NCI-H1694 treated with DMSO at 0.1 percent for 48 hours (cell line): ENCODE results near the gene CFAP54.
A peak's percentile ranks its signal among the peaks of the same experiment; 100 is the strongest.
"Not testable (repeated sequence)": the region's sequence is repeated elsewhere in the genome, so short reads cannot be mapped to it uniquely, and the experiment has no call there.

Experiments
- DNase-seq: peaks from one replicate; lab custom pipeline; 2025; lab: John Stamatoyannopoulos, UW

Gene CFAP54

GRCh38 chr12:96473394-96474093 is 15.8 kb upstream of the CFAP54 start:
- no peak for DNase-seq

DNA sequence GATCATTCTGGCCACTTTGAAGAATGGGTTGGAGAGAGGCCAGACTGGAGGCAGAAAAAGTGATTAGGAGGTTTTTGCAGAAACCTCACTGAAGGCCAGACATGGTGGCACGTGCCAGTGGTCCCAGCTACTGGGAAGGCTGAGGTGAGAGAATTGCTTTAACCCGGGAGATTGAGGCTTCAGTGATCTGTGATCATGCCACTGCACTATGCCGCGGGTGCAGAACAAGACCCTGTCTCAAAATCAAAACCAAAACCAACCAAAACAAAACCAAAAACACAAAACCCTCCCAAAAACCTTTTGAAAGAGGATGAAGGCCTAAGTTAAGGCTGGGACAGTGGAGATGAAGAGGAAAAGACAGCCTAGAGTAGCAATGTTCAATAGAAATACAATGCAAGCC is 15.2 kb upstream of the CFAP54 start:
- DNase-seq = no peak

DNA sequence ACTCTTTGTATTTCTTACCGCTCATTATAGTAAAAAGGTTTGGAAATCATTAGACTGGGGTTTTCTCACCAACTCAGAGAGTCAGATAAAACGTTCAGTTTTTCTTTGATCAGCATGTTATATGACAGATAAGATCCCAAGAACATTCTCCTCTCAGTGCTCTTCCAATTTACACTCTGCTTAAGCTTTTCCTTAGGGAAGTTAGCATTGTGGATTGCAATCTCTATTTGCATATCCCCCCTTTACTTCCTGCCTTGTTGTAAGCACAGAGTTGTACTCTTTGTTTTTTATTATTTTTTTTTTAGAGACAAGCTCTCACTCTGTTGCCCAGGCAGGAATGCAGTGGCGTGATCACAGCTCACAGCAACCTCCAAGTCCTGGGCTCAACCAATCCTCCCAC is 11.4 kb upstream of the CFAP54 start:
- DNase-seq = no peak

DNA sequence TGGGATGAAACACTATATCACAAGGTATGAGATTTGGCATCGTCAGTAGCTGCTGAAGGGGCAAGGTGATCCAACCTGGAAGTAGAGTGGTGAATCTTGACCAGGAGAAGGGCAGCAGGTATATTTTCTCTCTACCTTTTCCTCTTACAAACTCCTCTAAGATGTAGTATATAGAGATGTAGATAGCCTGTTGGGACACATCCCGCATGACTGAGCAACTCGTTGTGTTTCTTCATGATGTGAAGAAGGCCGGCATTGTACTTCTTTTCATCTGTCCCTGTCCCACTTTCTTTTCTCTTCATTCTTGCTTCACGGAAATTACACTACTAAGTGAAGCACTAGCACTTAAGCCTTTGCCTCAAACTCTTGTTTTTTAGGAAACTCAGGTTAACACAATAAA is 7.3 kb upstream of the CFAP54 start:
- no peak for DNase-seq

DNA sequence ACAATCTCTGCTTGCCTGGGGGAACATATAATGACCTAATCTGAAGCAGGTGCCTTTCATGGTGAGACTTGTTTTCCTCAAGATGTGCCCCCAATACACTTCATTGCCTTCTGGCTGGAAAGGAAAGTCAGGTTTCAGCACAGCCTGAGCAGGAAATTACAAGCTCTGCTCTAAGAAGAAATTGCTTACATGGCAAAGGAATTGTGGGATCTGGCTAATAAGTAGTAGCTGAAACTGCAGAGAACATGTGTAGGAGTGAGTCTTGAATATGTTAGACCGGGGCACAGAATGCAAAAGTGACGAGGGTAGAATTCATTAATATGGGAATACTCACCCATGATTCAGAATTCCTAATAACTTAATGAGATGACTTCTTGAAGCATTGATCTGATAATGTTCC is 6.3 kb upstream of the CFAP54 start:
- no peak for DNase-seq

DNA sequence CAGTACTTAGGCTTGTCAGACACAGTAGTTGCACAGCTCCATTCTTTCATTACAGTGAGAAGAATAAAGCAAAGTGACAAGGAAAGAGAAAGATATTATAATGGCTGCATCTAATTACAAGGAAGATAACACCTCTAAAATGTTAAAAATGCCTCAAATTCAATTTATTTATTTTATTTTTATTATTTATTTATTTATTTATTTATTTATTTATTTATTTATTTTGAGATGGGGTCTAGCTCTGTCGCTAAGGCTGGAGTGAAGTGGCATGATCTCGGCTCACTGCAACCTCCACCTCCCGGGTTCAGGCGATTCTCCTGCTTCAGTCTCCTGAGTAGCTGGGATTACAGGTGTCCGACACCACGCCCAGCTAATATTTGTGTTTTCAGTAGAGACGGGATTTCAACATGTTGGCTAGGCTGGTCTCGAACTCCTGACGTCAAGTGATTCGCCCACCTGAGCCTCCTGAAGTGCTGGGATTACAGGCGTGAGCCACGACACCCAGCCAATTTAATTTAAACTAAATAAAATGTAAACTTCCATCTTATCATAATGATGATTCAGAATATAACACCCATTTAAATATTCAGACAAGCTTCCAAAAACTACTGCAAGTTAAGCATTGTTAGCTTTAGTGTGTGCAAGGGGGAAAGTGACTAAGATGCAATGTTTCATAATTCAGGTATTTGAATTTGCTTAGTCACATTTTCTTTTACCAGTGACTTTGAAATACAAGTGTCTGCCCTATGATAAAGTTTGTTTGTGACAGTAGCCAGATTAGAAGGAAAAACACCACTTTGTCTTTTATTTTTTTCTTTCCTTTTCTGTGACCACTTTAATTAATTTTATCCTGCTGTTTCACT is 2.4 kb upstream of the CFAP54 start:
- no peak for DNase-seq

- DNase-seq = no peak
These were observed 1.7 kb upstream of the CFAP54 start for GRCh38 chr12:96487634-96488033.

DNA sequence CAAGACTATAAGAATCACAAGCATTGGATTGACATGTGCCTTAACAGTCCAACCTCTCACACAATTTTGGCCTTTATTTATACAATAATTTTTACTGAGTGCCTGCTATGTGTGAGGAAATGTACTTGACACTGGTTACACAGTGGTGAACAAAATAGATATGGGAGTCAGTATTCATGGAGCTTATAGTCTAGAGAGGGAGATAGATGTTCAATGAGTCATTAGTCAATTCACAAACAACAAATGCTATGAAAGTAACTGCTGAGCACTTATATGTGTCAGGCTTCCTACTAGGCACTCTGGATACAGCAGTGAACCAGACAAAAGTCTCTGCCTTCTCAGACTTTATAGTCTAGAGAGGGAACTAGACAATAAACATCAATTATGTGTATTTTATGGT is 3.7 kb downstream of the CFAP54 start:
- no peak for DNase-seq

- DNase-seq = not testable (repeated sequence)
These were observed 4.8 kb downstream of the CFAP54 start for GRCh38 chr12:96494154-96494553.

GRCh38 chr12:96495155-96495554 is 5.8 kb downstream of the CFAP54 start:
- no peak for DNase-seq

DNA sequence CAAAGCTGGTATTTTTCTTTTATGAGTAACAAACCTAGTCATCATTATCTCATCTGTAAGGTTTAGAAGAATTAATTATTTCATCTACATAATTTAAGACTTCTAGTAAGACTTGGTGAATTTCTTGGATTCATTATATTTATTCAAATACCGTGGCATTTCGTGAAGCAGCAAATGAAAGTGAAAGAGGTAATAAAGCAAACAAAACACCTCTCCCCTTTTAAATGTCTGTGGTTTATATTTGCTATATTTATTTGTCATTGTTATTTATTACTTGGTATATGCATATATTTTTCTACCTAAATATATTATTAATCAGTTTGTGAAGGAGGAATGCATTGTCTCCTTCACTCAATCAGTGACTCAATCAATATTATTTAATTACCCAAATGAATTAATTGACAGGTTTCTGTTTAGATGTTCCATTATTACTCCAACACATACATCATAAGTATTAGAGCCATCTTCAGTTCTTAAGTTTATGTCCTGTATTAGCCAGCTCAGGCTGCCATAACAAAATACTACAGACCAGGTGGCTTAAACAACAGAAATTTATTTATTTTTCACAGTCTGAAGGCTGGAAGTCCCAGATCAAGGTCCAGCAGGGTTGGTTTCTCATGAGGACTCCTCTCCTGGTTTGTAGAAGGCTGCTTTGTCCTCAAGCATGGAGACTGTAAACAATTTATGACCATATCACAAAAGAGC is 6.6 kb downstream of the CFAP54 start:
- DNase-seq = no peak

DNA sequence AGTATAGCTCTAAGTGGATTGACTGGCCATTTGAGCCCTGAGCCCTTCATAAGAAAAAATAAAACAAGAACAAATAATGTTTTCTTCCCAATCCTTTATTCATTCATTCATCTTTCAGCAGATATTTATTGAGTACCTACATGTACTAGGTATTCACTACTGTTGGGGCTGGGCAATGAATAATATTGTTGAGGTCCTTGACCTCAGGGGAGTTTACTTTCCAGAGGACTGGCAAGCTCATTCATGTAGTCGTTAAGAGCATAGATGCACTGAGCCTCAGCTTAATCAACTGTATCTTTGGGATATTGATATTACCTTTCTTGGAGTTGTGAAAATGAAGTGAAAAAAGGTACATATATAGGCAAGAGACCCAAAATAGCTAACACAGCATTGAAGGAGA is 7.6 kb downstream of the CFAP54 start:
- no peak for DNase-seq

DNA sequence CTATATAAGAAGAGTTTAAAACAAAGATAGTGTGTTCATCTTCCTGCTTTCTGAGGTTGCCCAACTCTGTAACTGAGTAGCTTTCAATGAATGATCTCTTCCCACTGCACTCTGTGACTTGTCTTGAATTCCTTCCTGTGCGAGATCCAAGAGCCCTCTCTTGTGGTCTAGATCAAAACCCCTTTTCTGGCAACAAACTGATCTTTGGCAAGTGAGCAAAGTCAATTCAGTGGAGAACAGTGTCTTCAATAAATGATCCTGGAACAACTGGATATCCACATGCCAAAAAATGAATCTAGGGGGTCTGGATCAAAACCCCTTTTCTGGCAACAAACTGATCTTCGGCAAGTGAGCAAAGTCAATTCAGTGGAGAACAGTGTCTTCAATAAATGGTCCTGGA is 8.5 kb downstream of the CFAP54 start:
- DNase-seq = no peak

GRCh38 chr12:96500693-96501092 is 11.3 kb downstream of the CFAP54 start:
- peak; percentile 27 for DNase-seq

- DNase-seq = no peak
These were observed 11.9 kb downstream of the CFAP54 start for GRCh38 chr12:96501133-96501761.

DNA sequence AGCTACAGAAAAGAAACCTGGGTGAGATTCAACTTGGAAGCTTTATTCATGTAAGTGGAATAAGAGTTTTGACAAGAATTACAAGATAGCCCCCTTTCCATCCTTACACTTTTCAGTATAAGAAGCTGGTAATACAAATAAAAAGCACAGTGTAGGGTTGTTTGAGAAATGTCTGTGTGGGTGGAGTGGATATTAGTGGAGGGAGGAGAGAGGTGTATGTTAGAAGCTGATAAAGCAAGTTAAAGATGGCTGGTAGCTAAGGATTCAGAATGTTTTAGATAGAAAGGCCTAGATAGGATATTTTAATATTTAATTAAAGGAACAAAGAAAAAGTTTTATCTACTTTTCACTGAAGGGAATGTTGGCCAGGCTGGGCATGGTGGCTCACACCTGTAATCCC is 12.5 kb downstream of the CFAP54 start:
- DNase-seq = no peak

DNA sequence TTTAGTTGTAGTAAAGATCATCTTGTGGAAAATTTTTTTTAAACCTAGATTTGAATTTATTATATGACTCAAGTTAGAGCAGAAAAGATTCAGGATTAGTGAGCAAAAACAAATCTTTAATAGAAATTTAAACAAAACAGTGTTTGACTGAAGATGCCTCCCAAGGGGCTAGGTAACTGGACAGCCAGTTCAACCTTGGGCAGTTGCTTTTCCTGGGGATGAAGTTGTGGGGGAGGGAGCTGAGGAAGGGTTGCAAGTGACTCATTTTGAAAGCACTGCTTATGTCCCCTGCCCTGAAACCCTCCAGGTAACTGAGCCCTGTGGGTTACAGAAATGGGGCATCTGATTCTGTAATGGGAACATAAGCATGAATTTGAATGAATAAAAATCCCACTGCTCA is 13.1 kb downstream of the CFAP54 start:
- DNase-seq = no peak

GRCh38 chr12:96502949-96503532 is 13.7 kb downstream of the CFAP54 start:
- DNase-seq = no peak

GRCh38 chr12:96503976-96504375 is 14.6 kb downstream of the CFAP54 start:
- DNase-seq = no peak

DNA sequence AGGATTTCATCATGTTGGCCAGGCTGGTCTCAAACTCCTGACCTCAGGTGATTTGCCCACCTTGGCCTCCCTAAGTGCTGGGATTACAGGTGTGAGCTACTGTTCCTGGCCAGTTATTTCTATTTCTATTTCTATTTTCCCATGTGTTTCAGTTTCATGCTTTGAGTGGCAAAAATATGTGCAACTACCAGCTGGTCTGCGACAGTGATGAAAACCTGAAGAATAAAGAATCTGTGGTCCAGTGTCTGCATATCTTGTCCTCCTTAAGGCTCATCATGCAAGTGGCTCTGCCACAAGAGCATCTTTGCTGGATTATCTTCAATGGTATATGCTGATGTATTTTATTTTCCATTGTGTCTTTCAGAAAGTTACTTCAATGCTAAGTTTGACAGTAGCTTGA is 17.4 kb downstream of the CFAP54 start:
- DNase-seq = no peak

DNA sequence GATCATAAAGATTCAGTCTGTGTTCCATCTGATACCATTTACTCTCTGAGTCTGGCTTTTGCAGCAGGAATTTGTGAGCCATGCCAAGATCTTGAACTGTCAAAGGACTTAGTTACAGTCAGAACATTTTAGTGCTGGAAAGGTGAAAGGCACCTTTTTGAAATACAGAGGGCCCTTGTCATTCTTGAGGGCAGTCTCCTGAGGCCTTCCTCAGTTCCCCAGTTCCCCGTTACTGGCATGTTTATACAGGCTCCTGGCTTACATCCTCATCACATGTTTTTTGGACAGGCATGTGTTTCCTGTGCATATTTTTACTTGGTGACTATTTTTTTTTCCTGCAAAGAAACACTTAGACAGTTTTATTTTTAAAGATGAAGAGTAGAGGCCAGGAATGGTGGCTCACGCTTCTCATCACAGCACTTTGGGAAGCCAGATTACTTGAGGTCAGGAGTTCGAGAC is 21.0 kb downstream of the CFAP54 start:
- no peak for DNase-seq

DNA sequence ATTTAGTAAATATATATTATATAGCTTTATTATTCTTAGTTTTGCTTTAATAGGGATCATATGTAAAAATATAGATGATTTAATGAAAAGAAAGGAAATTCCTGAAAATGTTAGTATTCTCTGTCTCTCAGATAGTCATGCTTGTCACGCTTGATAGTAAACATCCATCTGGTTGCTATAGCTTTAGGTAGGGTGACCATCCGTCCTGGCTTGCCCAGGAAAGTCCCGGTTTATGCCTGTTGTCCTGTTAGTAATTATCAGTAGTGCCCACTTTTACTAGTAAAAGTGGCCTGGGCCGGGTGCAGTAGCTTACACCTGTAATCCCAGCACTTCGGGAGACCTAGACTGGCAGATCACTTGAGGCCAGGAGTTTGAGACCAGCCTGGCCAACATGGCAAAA is 23.8 kb downstream of the CFAP54 start:
- DNase-seq = no peak
